Gastrocnemius medialis (tissue), 4 donors: ENCODE measurements around the gene CYP19A1. TPM values are rescaled to one million over a fixed set of nuclear protein-coding genes. Genes with fewer than 3 reads are reported as not detected.

ENCODE experiments used
- ATAC-seq, 2 donors: fragments of 150-250 bp; one replicate each; pipeline ENCODE4 v1.9.1; 2016
- DNase-seq, 2 donors: peaks; one replicate each; pipeline ENCODE4 v3.0.0-alpha.2; 2019
- H3K27ac ChIP-seq, 4 donors: fragments of 200-600 bp; sonication (generic); 1 replicate in 1 of 4; 2 replicates in 3 of 4; pipeline ENCODE4 v1.5.1; 2016 to 2018; ENCODE audit warnings: mild to moderate bottlenecking in 2 of 4, moderate library complexity in 1 of 4
- H3K27me3 ChIP-seq, 3 donors: fragments of 200-600 bp; sonication (generic) in 2 of 3; 1 replicate in 1 of 3; 2 replicates in 2 of 3; pipeline versions ENCODE4 v1.5.1 to v1.6.0; 2016 to 2019; ENCODE audit warnings: mild to moderate bottlenecking in 1 of 3, moderate library complexity in 1 of 3
- H3K36me3 ChIP-seq, 2 donors: fragments of 200-600 bp; sonication (generic) in 1 of 2; one replicate each; pipeline ENCODE4 v1.5.1; 2017 to 2018
- H3K4me1 ChIP-seq, 2 donors: fragments of 200-600 bp; sonication (generic) in 1 of 2; one replicate each; pipeline ENCODE4 v1.5.1; 2016 to 2017; ENCODE audit warnings: mild to moderate bottlenecking in 2 of 2
- H3K4me3 ChIP-seq, 4 donors: fragments of 200-600 bp; sonication (generic) in 3 of 4; 1 replicate in 1 of 4; 2 replicates in 3 of 4; pipeline ENCODE4 v1.5.1; 2016 to 2019; ENCODE audit warnings: mild to moderate bottlenecking in 2 of 4
- H3K9me3 ChIP-seq, 3 donors: fragments of 200-600 bp; sonication (generic) in 2 of 3; 1 replicate in 1 of 3; 2 replicates in 2 of 3; pipeline ENCODE4 v1.5.1; 2016 to 2019
- POLR2A ChIP-seq, 2 donors: fragments of 450-650 bp; IDR thresholded peaks; one replicate each; pipeline ENCODE4 v1.6.1; 2017; ENCODE audit warnings: antibody characterized with exemption in 2 of 2, mild to moderate bottlenecking in 2 of 2, moderate library complexity in 2 of 2
- in situ Hi-C, 4 donors: fragments of 200-750 bp; cut with MboI; loops; one replicate each; pipeline versions ENCODE4 v1.15.0 to v1.8.0; 2017; ENCODE audit warnings: low sequenced_read_pairs in 4 of 4
- intact Hi-C: fragments of 100-400 bp; cut with DNase I; formaldehyde crosslinking; loops from one replicate; pipeline ENCODE4 v1.15.1; 2023; ENCODE audit warnings: low total_unique reads
- total RNA-seq, 4 donors: library from RNA; depleted of rRNA; stranded (reverse); fragments of >200 nt; gene quantifications; one replicate each; pipeline versions ENCODE4 v1.1.0 to v1.2.3, GENCODE V29; 2016
- TF ChIP-seq, protein P1 (sequence below), 5 experiments: fragments of 450-650 bp in 3 of 5; fragments of 200-600 bp in 2 of 5; sonication (generic) in 2 of 5; IDR thresholded peaks in 4 of 5; conservative IDR thresholded peaks in 1 of 5; 1 replicate in 4 of 5; 2 replicates in 1 of 5; pipeline ENCODE4 v1.5.1; 2016 to 2019; ENCODE audit warnings: antibody characterized with exemption in 5 of 5, mild to moderate bottlenecking in 3 of 5, moderate library complexity in 3 of 5

CYP19A1 gene
- total RNA-seq, 4 donors from 2014 or later = 0.68 to 0.75 (median 0.71) TPM; not detected in 1

DNA sequence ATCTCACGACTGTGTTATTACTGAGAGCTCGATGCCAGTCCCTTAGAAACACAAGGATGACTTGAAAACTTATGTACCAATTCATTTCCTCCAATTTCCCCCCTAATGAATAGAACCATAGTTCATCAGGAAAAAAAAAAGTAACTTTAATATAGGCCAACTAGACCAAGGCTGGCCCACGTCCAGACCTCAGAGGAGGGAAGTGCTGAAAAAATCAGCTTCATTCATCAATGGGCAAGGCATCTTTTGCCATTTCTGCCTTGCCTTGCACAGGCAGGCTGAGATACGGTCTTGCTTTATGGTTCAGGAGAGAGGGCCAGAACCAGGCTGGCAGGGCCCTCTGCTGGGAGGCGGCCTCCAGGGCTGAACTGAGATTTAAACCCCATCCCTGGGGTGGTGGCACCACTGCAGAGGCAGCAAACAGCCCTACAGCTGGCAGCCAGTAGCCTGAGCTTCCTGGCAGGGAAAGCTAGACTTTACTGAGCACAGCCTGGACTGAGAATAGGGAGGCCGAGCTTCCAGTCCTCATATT lies 139.6 kb downstream of the CYP19A1 start:
- no peak overlapping the region for H3K4me3 ChIP-seq
- ATAC-seq (no peak), DNase-seq (no peak)
- intact Hi-C loops (no loop called here), in situ Hi-C loops (loop anchor here in 1 of 4 donors (5.0 kb wide), 1 partner anchor 36 kb away; no protein-coding TSS in a partner anchor)
- no peak overlapping the region for H3K27ac ChIP-seq
- H3K9me3 ChIP-seq = no peaks in the 10 kb centered on the region
- H3K27me3 ChIP-seq = no peaks in the 10 kb centered on the region
- H3K36me3 ChIP-seq = no peaks in the 10 kb centered on the region
- H3K4me1 ChIP-seq = no peaks in the 10 kb centered on the region
- TF ChIP-seq, protein P1, sequence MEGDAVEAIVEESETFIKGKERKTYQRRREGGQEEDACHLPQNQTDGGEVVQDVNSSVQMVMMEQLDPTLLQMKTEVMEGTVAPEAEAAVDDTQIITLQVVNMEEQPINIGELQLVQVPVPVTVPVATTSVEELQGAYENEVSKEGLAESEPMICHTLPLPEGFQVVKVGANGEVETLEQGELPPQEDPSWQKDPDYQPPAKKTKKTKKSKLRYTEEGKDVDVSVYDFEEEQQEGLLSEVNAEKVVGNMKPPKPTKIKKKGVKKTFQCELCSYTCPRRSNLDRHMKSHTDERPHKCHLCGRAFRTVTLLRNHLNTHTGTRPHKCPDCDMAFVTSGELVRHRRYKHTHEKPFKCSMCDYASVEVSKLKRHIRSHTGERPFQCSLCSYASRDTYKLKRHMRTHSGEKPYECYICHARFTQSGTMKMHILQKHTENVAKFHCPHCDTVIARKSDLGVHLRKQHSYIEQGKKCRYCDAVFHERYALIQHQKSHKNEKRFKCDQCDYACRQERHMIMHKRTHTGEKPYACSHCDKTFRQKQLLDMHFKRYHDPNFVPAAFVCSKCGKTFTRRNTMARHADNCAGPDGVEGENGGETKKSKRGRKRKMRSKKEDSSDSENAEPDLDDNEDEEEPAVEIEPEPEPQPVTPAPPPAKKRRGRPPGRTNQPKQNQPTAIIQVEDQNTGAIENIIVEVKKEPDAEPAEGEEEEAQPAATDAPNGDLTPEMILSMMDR (IDR thresholded peaks at IDR 0.05 in 4 of 5, conservative IDR thresholded peaks at IDR 0.05 in 1 of 5) = no peak
- TF ChIP-seq POLR2A (IDR thresholded peaks at IDR 0.05) = no peak

DNA sequence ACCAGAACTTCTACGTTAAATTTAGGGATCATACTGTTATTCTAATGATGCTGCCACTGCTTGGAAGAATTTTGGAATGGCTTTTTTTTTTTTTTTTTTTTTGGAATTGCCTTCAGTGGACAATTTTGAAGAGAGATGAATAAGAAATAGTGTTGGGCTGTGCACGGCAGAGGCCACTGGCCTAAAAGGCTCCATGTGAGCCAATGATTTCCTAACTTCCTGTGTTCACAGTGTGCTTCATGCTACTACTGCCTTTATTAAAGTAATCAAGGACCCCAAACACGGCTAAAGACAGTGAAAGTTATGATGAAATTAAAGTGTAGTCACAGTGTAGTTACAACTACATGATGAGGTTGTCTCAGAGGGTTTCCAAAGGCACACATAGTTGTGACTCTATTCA lies 142.9 kb downstream of the CYP19A1 start:
- Histone ChIP-seq H3K9me3 (no peaks in the 10 kb centered on the region), H3K27ac (no peak overlapping the region), H3K4me1 (peaks cover 15 to 18% of the 10 kb centered on the region in 2 donors), H3K36me3 (no peaks in the 10 kb centered on the region), H3K4me3 (no peak overlapping the region), H3K27me3 (no peaks in the 10 kb centered on the region)
- no peak for TF ChIP-seq POLR2A (IDR thresholded peaks at IDR 0.05)
- TF ChIP-seq, protein P1 (IDR thresholded peaks at IDR 0.05 in 4 of 5, conservative IDR thresholded peaks at IDR 0.05 in 1 of 5) = no peak
- in situ Hi-C loops = loop anchor here in 1 of 4 donors (5.0 kb wide), 1 partner anchor 33 kb away; no protein-coding TSS in a partner anchor
- ATAC-seq (no peak), DNase-seq (no peak)
- intact Hi-C loops = no loop called here

DNA sequence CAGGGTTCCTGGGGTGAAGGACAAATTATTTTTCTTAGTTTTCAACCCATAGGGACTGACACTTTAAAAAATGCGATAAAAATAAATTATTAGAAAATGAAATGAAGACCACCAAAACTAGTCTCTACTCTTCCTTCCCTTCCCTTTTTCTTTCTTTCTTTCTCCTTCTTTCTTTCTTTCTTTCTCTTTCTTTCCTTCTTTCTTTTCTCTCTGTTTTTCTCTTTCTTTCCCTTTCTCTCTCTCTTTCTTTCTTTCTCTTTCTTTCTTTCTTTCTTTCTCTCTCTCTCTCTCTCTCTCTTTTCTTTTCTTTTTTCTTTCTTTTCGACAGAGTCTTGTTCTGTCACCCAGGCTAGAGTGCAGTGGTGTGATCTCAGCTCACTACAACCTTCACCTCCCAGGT lies 144.4 kb downstream of the CYP19A1 start:
- no peak for DNase-seq
- Histone ChIP-seq H3K4me1 (peaks cover 26 to 32% of the 10 kb centered on the region in 2 donors), H3K27ac (no peak overlapping the region), H3K4me3 (no peak overlapping the region), H3K9me3 (no peaks in the 10 kb centered on the region), H3K27me3 (no peaks in the 10 kb centered on the region), H3K36me3 (no peaks in the 10 kb centered on the region)
- ATAC-seq = no peak
- intact Hi-C loops (no loop called here), in situ Hi-C loops (no loop called here)
- no peak for TF ChIP-seq POLR2A (IDR thresholded peaks at IDR 0.05)
- TF ChIP-seq, protein P1 (IDR thresholded peaks at IDR 0.05 in 4 of 5, conservative IDR thresholded peaks at IDR 0.05 in 1 of 5) = no peak

DNA sequence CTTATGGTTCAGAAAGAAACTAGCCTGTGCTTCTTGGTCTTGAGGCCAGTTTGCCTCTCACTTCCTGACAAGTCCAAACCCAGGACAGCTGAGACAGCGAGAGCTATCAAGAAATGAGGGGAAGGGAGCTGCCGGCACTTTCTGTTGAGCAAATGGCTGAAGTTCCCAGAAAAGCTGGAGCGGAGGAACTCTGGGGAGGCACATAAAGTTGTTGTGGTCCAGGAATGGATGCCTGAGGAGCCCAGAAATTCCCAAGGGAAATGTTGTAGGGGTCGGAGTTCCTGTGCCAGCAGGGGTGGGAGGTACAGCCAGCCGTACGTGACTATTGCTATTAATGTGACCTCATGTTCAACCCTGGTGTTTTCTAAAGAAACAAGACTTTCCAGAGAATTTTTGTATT lies 144.9 kb downstream of the CYP19A1 start:
- intact Hi-C loops (no loop called here), in situ Hi-C loops (no loop called here)
- Histone ChIP-seq H3K36me3 (no peaks in the 10 kb centered on the region), H3K4me3 (no peak overlapping the region), H3K27ac (no peak overlapping the region), H3K9me3 (no peaks in the 10 kb centered on the region), H3K4me1 (peaks cover 26 to 36% of the 10 kb centered on the region in 2 donors), H3K27me3 (no peaks in the 10 kb centered on the region)
- ATAC-seq (no peak), DNase-seq (no peak)
- TF ChIP-seq, protein P1 (IDR thresholded peaks at IDR 0.05 in 4 of 5, conservative IDR thresholded peaks at IDR 0.05 in 1 of 5) = no peak
- TF ChIP-seq POLR2A (IDR thresholded peaks at IDR 0.05) = no peak
